Activated CD8-positive, alpha-beta T cell treated with anti-CD3 and anti-CD28 coated beads, Interleukin-2, amount 10 ng/mL, durations not matched to agents 7 days and 5 days (primary cell): ENCODE results near the gene PNCK. TPM values are rescaled to one million over a fixed set of nuclear protein-coding genes. Genes with fewer than 3 reads are reported as not detected.
"Not testable (repeated sequence)": the region's sequence is repeated elsewhere in the genome, so short reads cannot be mapped to it uniquely, and the experiment has no call there.

Experiments
- ATAC-seq: fragments of 150-1000 bp; cut with Tn5 transposase; one replicate; pipeline ENCODE4 v1.10.0; 2021; ENCODE audit warnings: moderate library complexity
- CTCF ChIA-PET: fragments of 350-600 bp; sonication (Branson Sonifier 250); formaldehyde crosslinking; loops from one replicate; lab custom pipeline; 2021; ENCODE audit warnings: antibody characterized with exemption; lab: Charles Lee
- POLR2A ChIA-PET: fragments of 350-600 bp; sonication (Branson Sonifier 250); formaldehyde crosslinking; loops from one replicate; lab custom pipeline; 2021; ENCODE audit warnings: antibody characterized with exemption; lab: Charles Lee
- DNase-seq: peaks from one replicate; pipeline ENCODE4 v3.0.0-alpha.2; 2020
- H3K27ac Mint-ChIP-seq: one replicate; pipeline ENCODE4 v1.8.0; 2021; ENCODE audit warnings: mild to moderate bottlenecking, mixed read lengths
- H3K27me3 Mint-ChIP-seq: one replicate; pipeline ENCODE4 v1.8.0; 2021; ENCODE audit warnings: low read depth, mixed read lengths
- H3K36me3 Mint-ChIP-seq: one replicate; pipeline ENCODE4 v1.8.0; 2021; ENCODE audit warnings: low read depth, mixed read lengths
- H3K4me1 Mint-ChIP-seq: one replicate; pipeline ENCODE4 v1.8.0; 2021; ENCODE audit warnings: low read depth, mixed read lengths
- H3K4me3 Mint-ChIP-seq: one replicate; pipeline ENCODE4 v1.8.0; 2021; ENCODE audit warnings: mild to moderate bottlenecking, mixed read lengths
- H3K9me3 Mint-ChIP-seq: one replicate; pipeline ENCODE4 v1.8.0; 2022; ENCODE audit warnings: mixed read lengths; ENCODE audit not compliant: insufficient read depth
- total RNA-seq, 2 experiments: library from RNA; stranded (reverse); gene quantifications; one replicate each; pipeline ENCODE4 v1.2.3, GENCODE V29; 2021

Gene PNCK
- total RNA-seq, 2 experiments from 2014 or later: 0.16 to 0.58 TPM

GRCh38 chrX:153696986-153697722 lies 23.5 kb upstream of the PNCK start:
- ATAC-seq, CTCF ChIA-PET, H3K4me3 Mint-ChIP-seq, H3K4me1 Mint-ChIP-seq, H3K27ac Mint-ChIP-seq, H3K9me3 Mint-ChIP-seq, H3K27me3 Mint-ChIP-seq, POLR2A ChIA-PET, DNase-seq: not testable (repeated sequence)
- peaks cover 15% of the 10 kb centered on the region for H3K36me3 Mint-ChIP-seq

DNA sequence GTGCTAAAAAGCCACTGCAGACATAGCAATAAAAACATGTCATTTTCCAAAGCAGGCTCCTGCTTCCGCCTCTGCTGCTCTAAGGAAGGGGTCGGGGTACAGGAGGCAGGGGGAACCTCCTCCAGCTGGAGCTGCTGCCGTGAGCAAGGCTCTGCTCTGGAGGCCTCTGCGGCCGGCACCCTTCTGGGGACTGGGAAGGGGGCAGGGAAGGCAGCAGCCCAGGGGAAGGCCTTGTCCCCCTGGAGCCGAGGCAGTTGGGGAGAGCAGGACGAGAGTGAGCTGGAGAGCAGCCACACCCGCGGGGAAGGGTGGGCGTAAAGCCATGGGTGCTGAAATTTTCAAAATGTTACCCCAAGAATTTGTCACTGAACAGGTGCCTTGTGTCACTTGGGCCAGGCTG lies 22.9 kb upstream of the PNCK start:
- CTCF ChIA-PET, H3K27ac Mint-ChIP-seq, H3K4me1 Mint-ChIP-seq, H3K9me3 Mint-ChIP-seq, H3K4me3 Mint-ChIP-seq, ATAC-seq, DNase-seq, H3K27me3 Mint-ChIP-seq, POLR2A ChIA-PET: not testable (repeated sequence)
- H3K36me3 Mint-ChIP-seq: peaks cover 13% of the 10 kb centered on the region

GRCh38 chrX:153696100-153696499 lies 22.5 kb upstream of the PNCK start:
- no peaks in the 10 kb centered on the region for H3K9me3 Mint-ChIP-seq
- H3K36me3 Mint-ChIP-seq: peaks cover 13% of the 10 kb centered on the region
- POLR2A ChIA-PET: no interaction called here
- ATAC-seq (no peak), DNase-seq (no peak)
- H3K4me3 Mint-ChIP-seq: no peak overlapping the region
- H3K4me1 Mint-ChIP-seq: no peaks in the 10 kb centered on the region
- H3K27ac Mint-ChIP-seq: no peak overlapping the region
- CTCF ChIA-PET: no interaction called here
- no peaks in the 10 kb centered on the region for H3K27me3 Mint-ChIP-seq

GRCh38 chrX:153694687-153695270 lies 21.2 kb upstream of the PNCK start:
- Mint-ChIP-seq H3K9me3 (no peaks in the 10 kb centered on the region), H3K36me3 (peaks cover 10% of the 10 kb centered on the region), H3K27me3 (peaks cover under 1% of the 10 kb centered on the region), H3K27ac (no peak overlapping the region), H3K4me3 (no peak overlapping the region), H3K4me1 (no peaks in the 10 kb centered on the region)
- POLR2A ChIA-PET: no interaction called here
- DNase-seq: no peak
- CTCF ChIA-PET: no interaction called here
- ATAC-seq: no peak

DNA sequence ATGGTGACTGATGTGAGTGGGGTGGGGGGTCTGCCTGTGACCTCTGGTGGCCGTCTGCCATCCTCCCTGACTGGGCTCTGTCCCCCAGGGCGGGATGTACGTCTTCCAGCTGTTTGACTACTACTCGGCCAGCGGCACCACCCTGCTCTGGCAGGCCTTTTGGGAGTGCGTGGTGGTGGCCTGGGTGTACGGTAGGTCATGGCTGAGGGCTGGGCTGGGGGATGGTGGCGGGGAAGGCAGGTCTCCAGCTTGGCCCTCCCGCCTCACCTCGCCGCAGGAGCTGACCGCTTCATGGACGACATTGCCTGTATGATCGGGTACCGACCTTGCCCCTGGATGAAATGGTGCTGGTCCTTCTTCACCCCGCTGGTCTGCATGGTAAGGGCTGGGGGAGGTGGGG lies 20.6 kb upstream of the PNCK start:
- POLR2A ChIA-PET, H3K4me1 Mint-ChIP-seq, CTCF ChIA-PET: not testable (repeated sequence)

DNA sequence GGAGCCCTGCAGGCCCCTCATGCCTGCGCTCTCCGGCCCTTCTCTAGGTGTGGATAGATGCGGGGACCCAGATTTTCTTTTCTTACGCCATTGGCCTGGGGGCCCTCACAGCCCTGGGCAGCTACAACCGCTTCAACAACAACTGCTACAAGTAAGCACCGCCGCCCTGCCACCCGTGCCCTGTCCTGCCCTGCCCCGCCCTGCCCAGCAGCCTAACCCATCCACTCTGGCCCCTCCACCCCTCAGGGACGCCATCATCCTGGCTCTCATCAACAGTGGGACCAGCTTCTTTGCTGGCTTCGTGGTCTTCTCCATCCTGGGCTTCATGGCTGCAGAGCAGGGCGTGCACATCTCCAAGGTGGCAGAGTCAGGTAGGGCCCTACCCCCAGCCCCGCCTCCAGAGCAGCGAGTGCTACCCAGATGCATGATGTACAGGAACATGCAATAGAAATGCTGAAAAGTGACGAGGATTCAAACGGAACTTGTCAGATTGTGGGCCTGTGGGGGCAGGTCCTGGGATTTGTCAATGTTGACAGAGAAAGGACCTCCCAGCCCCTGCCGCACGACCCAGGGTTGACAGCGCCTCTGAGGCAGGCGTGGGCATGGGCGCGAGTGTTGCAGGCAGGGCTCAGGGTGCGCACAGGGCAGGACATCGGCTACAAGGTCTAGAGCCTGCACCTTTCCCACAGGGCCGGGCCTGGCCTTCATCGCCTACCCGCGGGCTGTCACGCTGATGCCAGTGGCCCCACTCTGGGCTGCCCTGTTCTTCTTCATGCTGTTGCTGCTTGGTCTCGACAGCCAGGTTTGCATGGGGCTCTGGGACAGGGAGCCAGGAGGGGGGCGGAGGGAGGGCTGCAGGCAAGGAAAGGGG lies 19.8 kb upstream of the PNCK start:
- DNase-seq: no peak
- Mint-ChIP-seq H3K27ac (no peak overlapping the region), H3K36me3 (peaks cover 10% of the 10 kb centered on the region), H3K4me3 (no peak overlapping the region), H3K27me3 (peaks cover 2% of the 10 kb centered on the region), H3K9me3 (no peaks in the 10 kb centered on the region), H3K4me1 (no peaks in the 10 kb centered on the region)
- CTCF ChIA-PET: no interaction called here
- POLR2A ChIA-PET: no interaction called here
- no peak for ATAC-seq

More for the DNA sequence above, 20.6 kb upstream of the PNCK start:
- not testable (repeated sequence) for H3K9me3 Mint-ChIP-seq, ATAC-seq, H3K4me3 Mint-ChIP-seq, DNase-seq, H3K27me3 Mint-ChIP-seq, H3K27ac Mint-ChIP-seq
- H3K36me3 Mint-ChIP-seq: peaks cover 10% of the 10 kb centered on the region

GRCh38 chrX:153692611-153693156 lies 19.1 kb upstream of the PNCK start:
- Mint-ChIP-seq H3K27ac (no peak overlapping the region), H3K27me3 (peaks cover 2% of the 10 kb centered on the region), H3K4me3 (no peak overlapping the region), H3K4me1 (no peaks in the 10 kb centered on the region), H3K36me3 (peaks cover 10% of the 10 kb centered on the region), H3K9me3 (no peaks in the 10 kb centered on the region)
- DNase-seq (no peak), ATAC-seq (no peak)
- ChIA-PET CTCF (no interaction called here), POLR2A (no interaction called here)

DNA sequence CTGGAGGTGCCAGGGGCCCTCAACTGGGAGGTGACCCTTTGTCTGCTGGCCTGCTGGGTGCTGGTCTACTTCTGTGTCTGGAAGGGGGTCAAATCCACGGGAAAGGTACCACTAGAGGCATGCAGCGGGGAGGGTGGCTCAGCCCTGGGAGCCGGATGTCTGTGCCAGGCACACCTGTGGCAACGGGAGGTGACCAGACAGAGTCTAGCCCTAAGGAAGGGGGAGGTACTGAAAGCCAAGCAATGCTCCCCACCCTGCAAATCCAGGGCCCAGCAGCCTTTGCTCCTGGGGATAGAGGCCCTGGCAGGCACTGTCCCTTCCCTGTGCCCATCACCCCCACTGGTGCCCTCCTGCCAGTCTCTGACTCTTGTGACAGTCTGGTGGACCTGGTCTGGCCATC lies 18.4 kb upstream of the PNCK start:
- Mint-ChIP-seq H3K27me3 (peaks cover 2% of the 10 kb centered on the region), H3K27ac (no peak overlapping the region), H3K4me1 (no peaks in the 10 kb centered on the region), H3K36me3 (peaks cover 5% of the 10 kb centered on the region), H3K9me3 (no peaks in the 10 kb centered on the region), H3K4me3 (no peak overlapping the region)
- ChIA-PET CTCF (no interaction called here), POLR2A (no interaction called here)
- ATAC-seq (no peak), DNase-seq (no peak)

DNA sequence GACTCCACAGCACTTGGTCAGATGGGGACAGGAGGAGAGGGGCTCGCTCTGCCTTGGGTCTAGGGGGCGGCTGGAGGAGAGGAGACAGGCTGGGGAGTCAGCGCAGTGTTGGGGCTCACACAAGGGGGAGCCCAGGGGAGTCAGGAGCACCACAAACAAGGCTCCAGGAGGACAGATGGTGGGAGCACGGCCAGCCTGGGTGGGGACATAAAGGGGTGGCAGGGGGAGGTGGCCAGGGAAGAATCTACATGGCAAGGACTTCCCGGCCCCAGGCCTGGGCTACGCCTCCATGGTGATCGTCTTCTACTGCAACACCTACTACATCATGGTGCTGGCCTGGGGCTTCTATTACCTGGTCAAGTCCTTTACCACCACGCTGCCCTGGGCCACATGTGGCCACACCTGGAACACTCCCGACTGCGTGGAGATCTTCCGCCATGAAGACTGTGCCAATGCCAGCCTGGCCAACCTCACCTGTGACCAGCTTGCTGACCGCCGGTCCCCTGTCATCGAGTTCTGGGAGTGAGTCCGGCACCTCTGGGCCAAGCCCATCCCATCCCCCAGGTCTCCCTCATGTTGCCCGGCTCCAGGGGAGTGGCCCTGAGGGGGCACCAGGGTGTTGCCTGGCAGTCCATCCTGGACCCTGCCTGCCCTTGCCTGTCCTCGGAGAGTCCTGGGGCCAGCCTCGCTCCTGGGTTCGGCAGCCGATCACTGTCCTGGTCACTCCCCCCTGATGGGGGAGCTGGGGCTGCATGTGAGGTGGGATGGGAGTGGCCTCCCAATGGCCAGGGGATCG lies 17.6 kb upstream of the PNCK start:
- ATAC-seq, POLR2A ChIA-PET, H3K9me3 Mint-ChIP-seq, H3K4me1 Mint-ChIP-seq, H3K4me3 Mint-ChIP-seq, CTCF ChIA-PET, H3K27ac Mint-ChIP-seq, H3K27me3 Mint-ChIP-seq, H3K36me3 Mint-ChIP-seq, DNase-seq: not testable (repeated sequence)

DNA sequence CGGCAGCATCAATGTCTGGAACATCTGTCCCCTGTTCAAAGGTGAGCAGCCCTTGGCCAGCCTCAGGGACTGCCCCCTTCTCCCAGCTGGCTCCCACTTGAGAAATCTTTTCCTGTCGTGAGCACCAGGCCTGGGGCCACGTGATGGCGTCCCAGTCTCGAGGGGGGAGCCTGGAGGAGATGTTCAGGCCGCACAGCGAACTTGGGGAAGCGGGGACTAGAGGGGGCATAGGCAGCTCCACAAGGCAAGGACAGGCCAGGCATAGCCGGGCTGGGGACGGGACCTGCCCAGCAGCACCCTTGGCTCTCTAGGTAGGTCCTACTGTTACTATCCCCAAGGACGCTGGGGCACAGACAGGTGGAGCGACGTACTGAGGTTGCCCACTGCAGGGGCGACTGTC lies 16.9 kb upstream of the PNCK start:
- Mint-ChIP-seq H3K27me3 (peaks cover 6% of the 10 kb centered on the region), H3K4me3 (no peak overlapping the region), H3K27ac (no peak overlapping the region), H3K36me3 (peaks cover 2% of the 10 kb centered on the region), H3K4me1 (no peaks in the 10 kb centered on the region), H3K9me3 (no peaks in the 10 kb centered on the region)
- no peak for DNase-seq
- ChIA-PET POLR2A (no interaction called here), CTCF (no interaction called here)
- ATAC-seq: no peak

GRCh38 chrX:153689654-153690465 lies 16.2 kb upstream of the PNCK start:
- peaks cover 2% of the 10 kb centered on the region for H3K36me3 Mint-ChIP-seq
- peaks cover 6% of the 10 kb centered on the region for H3K27me3 Mint-ChIP-seq
- ATAC-seq (no peak), DNase-seq (no peak)
- CTCF ChIA-PET: no interaction called here
- no peak overlapping the region for H3K4me3 Mint-ChIP-seq
- POLR2A ChIA-PET: no interaction called here
- H3K4me1 Mint-ChIP-seq: no peaks in the 10 kb centered on the region
- H3K27ac Mint-ChIP-seq: no peak overlapping the region
- no peaks in the 10 kb centered on the region for H3K9me3 Mint-ChIP-seq
